Endodermal cell (in vitro differentiated cells): ENCODE measurements around the gene CXCR1. TPM values are rescaled to one million over a fixed set of nuclear protein-coding genes. Genes with fewer than 3 reads are reported as not detected.

ENCODE experiments used
- DNase-seq: peaks from one replicate; pipeline ENCODE4 v3.0.0-alpha.2; 2017
- H3K27ac ChIP-seq: 2 replicates; pipeline ENCODE4 v1.5.1; 2013; ENCODE audit warnings: mild to moderate bottlenecking, low read depth, low read length, moderate library complexity
- H3K27me3 ChIP-seq: 2 replicates; pipeline ENCODE4 v1.6.1; 2013; ENCODE audit warnings: mild to moderate bottlenecking, low read length, moderate library complexity; ENCODE audit not compliant: insufficient read depth, control insufficient read depth, poor library complexity, severe bottlenecking
- H3K36me3 ChIP-seq: 2 replicates; pipeline ENCODE4 v1.7.0; 2013; ENCODE audit warnings: mild to moderate bottlenecking, low read length, moderate library complexity; ENCODE audit not compliant: control insufficient read depth, insufficient read depth
- H3K4me1 ChIP-seq: one replicate; pipeline ENCODE4 v1.7.0; 2013; ENCODE audit warnings: low read length; ENCODE audit not compliant: control insufficient read depth, insufficient read depth
- H3K4me3 ChIP-seq: 2 replicates; pipeline ENCODE4 v1.5.1; 2013; ENCODE audit warnings: mild to moderate bottlenecking, low read length, moderate library complexity
- H3K9ac ChIP-seq: 2 replicates; pipeline ENCODE4 v1.6.1; 2013; ENCODE audit warnings: mild to moderate bottlenecking, low read length, moderate library complexity; ENCODE audit not compliant: poor library complexity, severe bottlenecking; ENCODE audit errors: extremely low read depth
- H3K9me3 ChIP-seq: 2 replicates; pipeline ENCODE4 v1.6.1; 2013; ENCODE audit warnings: mild to moderate bottlenecking, low read length, moderate library complexity; ENCODE audit not compliant: control insufficient read depth
- H3K27ac Mint-ChIP-seq: 2 replicates; pipeline ENCODE4 v1.8.0; 2020; ENCODE audit warnings: mixed read lengths
- H3K27me3 Mint-ChIP-seq: 2 replicates; pipeline ENCODE4 v1.8.0; 2021; ENCODE audit warnings: mild to moderate bottlenecking, mixed read lengths; ENCODE audit not compliant: insufficient read depth
- H3K36me3 Mint-ChIP-seq: 2 replicates; pipeline ENCODE4 v1.8.0; 2020; ENCODE audit warnings: low read depth, mixed read lengths
- H3K4me1 Mint-ChIP-seq: 2 replicates; pipeline ENCODE4 v1.8.0; 2020; ENCODE audit warnings: mixed read lengths
- H3K4me3 Mint-ChIP-seq: 2 replicates; pipeline ENCODE4 v1.8.0; 2020; ENCODE audit warnings: mild to moderate bottlenecking, moderate library complexity, mixed read lengths
- H3K9me3 Mint-ChIP-seq: 2 replicates; pipeline ENCODE4 v1.8.0; 2020; ENCODE audit warnings: mild to moderate bottlenecking, mixed read lengths
- WGBS, 2 experiments: methylation state at CpG; one replicate each; pipeline versions ENCODE4 v1.1.5 to v1.1.7; 2013; ENCODE audit warnings: missing lambda C conversion rate in 2 of 2, mixed read lengths in 1 of 2; ENCODE audit not compliant: insufficient coverage in 1 of 2, insufficient read length in 1 of 2; 5-methylcytosine and 5-hydroxymethylcytosine counted together
- total RNA-seq, 2 donors: library from RNA; stranded (reverse); fragmentation: NEBNext Ultra II Directional in 1 of 2; extraction: Animal tissue kit (Norgen Biotek cat#: 25700) in 1 of 2; gene quantifications; 2 replicates in 1 of 2; 3 replicates in 1 of 2; pipeline ENCODE4 v1.2.1, GENCODE V29; 2021
- TF ChIP-seq, protein P1 (sequence below): fragments of 200-600 bp; sonication (generic); conservative IDR thresholded peaks from 2 replicates; pipeline ENCODE4 v1.5.0; 2021; ENCODE audit warnings: antibody characterized with exemption, mild to moderate bottlenecking

Gene CXCR1
- total RNA-seq, 2 donors from 2014 or later, result not detected

DNA sequence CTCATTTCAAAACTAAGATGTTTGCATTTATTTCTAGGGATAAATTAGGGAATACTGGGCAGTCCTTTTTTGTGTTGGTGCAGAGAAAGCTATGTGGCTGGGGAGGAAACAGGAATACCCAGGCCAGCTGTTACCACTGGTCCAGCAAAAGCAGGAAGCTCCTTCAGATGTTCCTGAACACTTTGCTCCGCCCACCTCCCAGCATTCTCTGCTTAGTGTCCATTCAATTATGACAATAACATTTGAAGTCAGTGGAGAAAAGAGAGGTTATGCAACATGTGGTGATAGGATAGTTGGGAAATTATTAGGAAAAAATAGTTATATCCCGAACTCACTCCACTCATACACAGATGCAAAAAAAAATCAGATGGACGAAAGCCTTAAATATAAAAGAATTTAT, 28.1 kb upstream of the CXCR1 start:
- Mint-ChIP-seq H3K27me3 (peaks cover 17% of the 10 kb centered on the region), H3K27ac (no peak overlapping the region), H3K4me1 (peaks cover 5% of the 10 kb centered on the region), H3K4me3 (no peak overlapping the region), H3K9me3 (no peaks in the 10 kb centered on the region), H3K36me3 (no peaks in the 10 kb centered on the region)
- no peaks in the 10 kb centered on the region for H3K4me1 ChIP-seq
- TF ChIP-seq, protein P1, sequence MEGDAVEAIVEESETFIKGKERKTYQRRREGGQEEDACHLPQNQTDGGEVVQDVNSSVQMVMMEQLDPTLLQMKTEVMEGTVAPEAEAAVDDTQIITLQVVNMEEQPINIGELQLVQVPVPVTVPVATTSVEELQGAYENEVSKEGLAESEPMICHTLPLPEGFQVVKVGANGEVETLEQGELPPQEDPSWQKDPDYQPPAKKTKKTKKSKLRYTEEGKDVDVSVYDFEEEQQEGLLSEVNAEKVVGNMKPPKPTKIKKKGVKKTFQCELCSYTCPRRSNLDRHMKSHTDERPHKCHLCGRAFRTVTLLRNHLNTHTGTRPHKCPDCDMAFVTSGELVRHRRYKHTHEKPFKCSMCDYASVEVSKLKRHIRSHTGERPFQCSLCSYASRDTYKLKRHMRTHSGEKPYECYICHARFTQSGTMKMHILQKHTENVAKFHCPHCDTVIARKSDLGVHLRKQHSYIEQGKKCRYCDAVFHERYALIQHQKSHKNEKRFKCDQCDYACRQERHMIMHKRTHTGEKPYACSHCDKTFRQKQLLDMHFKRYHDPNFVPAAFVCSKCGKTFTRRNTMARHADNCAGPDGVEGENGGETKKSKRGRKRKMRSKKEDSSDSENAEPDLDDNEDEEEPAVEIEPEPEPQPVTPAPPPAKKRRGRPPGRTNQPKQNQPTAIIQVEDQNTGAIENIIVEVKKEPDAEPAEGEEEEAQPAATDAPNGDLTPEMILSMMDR, result no peak
- no peak overlapping the region for H3K27ac ChIP-seq
- H3K27me3 ChIP-seq, result peaks cover 9% of the 10 kb centered on the region
- WGBS, 2 experiments, result 100% methylated on average over 2 of the region's 3 CpGs; no CpG with 5 or more reads in 1 of the 2 experiments
- H3K4me3 ChIP-seq, result no peak overlapping the region
- H3K9ac ChIP-seq, result no peak overlapping the region
- no peak for DNase-seq
- H3K9me3 ChIP-seq, result no peaks in the 10 kb centered on the region
- no peaks in the 10 kb centered on the region for H3K36me3 ChIP-seq

DNA sequence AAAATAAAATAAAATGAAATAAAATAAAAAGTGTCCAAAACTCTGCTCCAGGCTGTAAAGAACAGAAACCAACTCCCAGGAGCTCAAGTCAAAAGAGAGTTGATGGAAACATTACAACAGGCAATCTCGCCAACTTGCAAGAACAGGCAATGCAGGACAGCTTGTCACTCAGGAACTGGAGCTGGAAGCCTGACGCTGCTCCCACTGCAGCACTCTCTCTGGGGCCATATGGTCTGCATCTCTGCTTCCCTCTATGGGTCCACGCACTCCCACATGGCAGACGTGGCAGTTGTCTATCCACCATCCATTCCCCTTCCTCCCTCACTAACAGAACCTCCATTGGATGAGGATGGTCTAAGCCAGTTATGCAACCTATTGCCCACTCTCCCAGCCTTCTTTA, 26.9 kb upstream of the CXCR1 start:
- no peaks in the 10 kb centered on the region for H3K4me1 ChIP-seq
- TF ChIP-seq, protein P1, result no peak
- H3K9me3 Mint-ChIP-seq, result no peaks in the 10 kb centered on the region
- H3K4me3 Mint-ChIP-seq, result no peak overlapping the region
- peaks cover 10% of the 10 kb centered on the region for H3K27me3 Mint-ChIP-seq
- peaks cover 9% of the 10 kb centered on the region for H3K27me3 ChIP-seq
- no peak for DNase-seq
- H3K27ac ChIP-seq, result no peak overlapping the region
- 80 to 89% methylated on average over 2 to 4 of the region's 4 CpGs for WGBS, 2 experiments
- H3K36me3 ChIP-seq, result no peaks in the 10 kb centered on the region
- no peak overlapping the region for H3K9ac ChIP-seq
- H3K4me1 Mint-ChIP-seq, result peaks cover 5% of the 10 kb centered on the region
- H3K4me3 ChIP-seq, result no peak overlapping the region
- no peaks in the 10 kb centered on the region for H3K36me3 Mint-ChIP-seq
- H3K9me3 ChIP-seq, result no peaks in the 10 kb centered on the region
- no peak overlapping the region for H3K27ac Mint-ChIP-seq

DNA sequence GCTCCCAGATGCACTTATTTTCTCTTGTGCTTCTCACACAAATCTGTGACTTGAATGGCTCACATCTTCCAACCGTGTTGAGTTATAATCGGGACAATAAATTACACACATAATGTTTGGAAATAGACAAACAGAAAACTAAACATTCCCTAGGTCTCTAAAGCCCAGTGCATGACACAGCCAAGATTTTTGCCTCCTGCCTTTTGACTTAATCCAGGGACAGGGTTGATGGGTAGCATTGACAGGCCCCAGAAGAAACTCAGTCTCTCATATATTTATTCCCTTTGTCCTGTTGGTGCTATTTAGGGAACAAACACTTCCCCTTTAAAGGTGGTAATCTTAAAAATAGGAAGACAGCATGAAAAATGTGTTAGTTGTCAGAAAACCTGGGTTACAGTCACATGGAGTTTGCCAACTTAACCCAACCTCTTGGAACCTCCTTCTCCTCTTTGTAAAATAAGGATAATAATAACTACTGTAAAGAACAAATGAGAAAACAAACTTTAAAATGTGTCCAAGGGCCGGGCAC, 26.2 kb upstream of the CXCR1 start:
- H3K4me1 ChIP-seq, result no peaks in the 10 kb centered on the region
- H3K9ac ChIP-seq, result no peak overlapping the region
- WGBS, 2 experiments, result 88 to 100% methylated on average over 3 of the region's 3 CpGs
- DNase-seq, result no peak
- H3K36me3 Mint-ChIP-seq, result no peaks in the 10 kb centered on the region
- H3K27ac ChIP-seq, result no peak overlapping the region
- peaks cover 4% of the 10 kb centered on the region for H3K27me3 Mint-ChIP-seq
- H3K4me3 Mint-ChIP-seq, result no peak overlapping the region
- H3K27ac Mint-ChIP-seq, result no peak overlapping the region
- H3K36me3 ChIP-seq, result no peaks in the 10 kb centered on the region
- TF ChIP-seq, protein P1, result no peak
- H3K4me3 ChIP-seq, result no peak overlapping the region
- peaks cover 5% of the 10 kb centered on the region for H3K4me1 Mint-ChIP-seq
- no peaks in the 10 kb centered on the region for H3K9me3 ChIP-seq
- H3K27me3 ChIP-seq, result peaks cover 4% of the 10 kb centered on the region
- H3K9me3 Mint-ChIP-seq, result no peaks in the 10 kb centered on the region
